Ishikawa (cell line): Measurements from ENCODE around the gene CD52.

Experiments
- CEBPB ChIP-seq: IDR thresholded peaks from 2 replicates; pipeline ENCODE4 v1.6.1; 2012
- CREB1 ChIP-seq: IDR thresholded peaks from 2 replicates; pipeline ENCODE4 v1.6.1; 2012; ENCODE audit warnings: low read depth
- EGR1 ChIP-seq: IDR thresholded peaks from 2 replicates; pipeline ENCODE4 v1.6.1; 2012
- EP300 ChIP-seq: IDR thresholded peaks from 2 replicates; pipeline ENCODE4 v1.6.1; 2012; ENCODE audit warnings: borderline replicate concordance
- FOXM1 ChIP-seq: IDR thresholded peaks from 2 replicates; pipeline ENCODE4 v1.6.1; 2012; ENCODE audit warnings: low read depth, borderline replicate concordance
- NFIC ChIP-seq: IDR thresholded peaks from 2 replicates; pipeline ENCODE4 v1.6.1; 2012
- RAD21 ChIP-seq: IDR thresholded peaks from 2 replicates; pipeline ENCODE4 v1.6.1; 2012; ENCODE audit warnings: low read depth
- TAF1 ChIP-seq: IDR thresholded peaks from 2 replicates; pipeline ENCODE4 v1.6.1; 2012; ENCODE audit warnings: low read depth, mild to moderate bottlenecking
- TCF12 ChIP-seq: IDR thresholded peaks from 2 replicates; pipeline ENCODE4 v1.6.1; 2012; ENCODE audit warnings: low read depth
- TEAD4 ChIP-seq: IDR thresholded peaks from 2 replicates; pipeline ENCODE4 v1.6.1; 2012
- YY1 ChIP-seq: IDR thresholded peaks from 2 replicates; pipeline ENCODE4 v1.6.1; 2012; ENCODE audit warnings: low read depth
- ZBTB7A ChIP-seq: IDR thresholded peaks from 2 replicates; pipeline ENCODE4 v1.6.1; 2012; ENCODE audit warnings: low read depth
- TF ChIP-seq, protein P1 (sequence below): IDR thresholded peaks from 2 replicates; pipeline ENCODE4 v1.6.1; 2012; ENCODE audit warnings: low read depth, mild to moderate bottlenecking
- TF ChIP-seq, protein P2 (sequence below): IDR thresholded peaks from 2 replicates; pipeline ENCODE4 v1.6.1; 2012
- TF ChIP-seq, protein P3 (sequence below): IDR thresholded peaks from 2 replicates; pipeline ENCODE4 v1.6.1; 2012

CD52 gene

DNA sequence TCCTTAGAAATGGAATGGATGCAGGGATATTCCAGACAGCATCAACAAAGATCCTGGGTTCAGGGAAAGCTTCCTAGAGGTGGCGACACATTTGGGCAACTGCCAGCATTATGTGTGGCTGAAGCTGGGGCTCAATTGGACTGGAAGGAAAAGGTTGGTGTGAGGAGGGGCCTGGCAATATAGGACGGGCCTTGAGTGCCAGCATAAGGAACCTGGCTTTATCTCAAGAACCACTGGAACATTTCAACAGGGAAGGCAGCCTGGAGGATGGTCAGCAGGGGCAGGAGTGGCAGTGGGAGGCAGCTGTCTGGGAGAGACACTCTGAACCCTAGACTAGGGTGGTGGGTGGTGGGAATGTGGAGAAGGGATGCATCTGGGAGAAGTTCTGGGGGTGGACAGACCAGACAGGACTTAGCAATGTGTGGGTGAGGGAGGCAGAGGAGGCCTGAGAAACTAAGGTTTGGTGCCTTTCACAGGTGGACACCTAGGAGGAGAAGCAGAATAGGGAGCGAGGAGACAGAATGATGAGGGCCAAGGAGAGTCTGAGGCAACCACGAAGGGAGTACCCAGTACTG, 34.4 kb upstream of the CD52 start:
- TF ChIP-seq, protein P1, sequence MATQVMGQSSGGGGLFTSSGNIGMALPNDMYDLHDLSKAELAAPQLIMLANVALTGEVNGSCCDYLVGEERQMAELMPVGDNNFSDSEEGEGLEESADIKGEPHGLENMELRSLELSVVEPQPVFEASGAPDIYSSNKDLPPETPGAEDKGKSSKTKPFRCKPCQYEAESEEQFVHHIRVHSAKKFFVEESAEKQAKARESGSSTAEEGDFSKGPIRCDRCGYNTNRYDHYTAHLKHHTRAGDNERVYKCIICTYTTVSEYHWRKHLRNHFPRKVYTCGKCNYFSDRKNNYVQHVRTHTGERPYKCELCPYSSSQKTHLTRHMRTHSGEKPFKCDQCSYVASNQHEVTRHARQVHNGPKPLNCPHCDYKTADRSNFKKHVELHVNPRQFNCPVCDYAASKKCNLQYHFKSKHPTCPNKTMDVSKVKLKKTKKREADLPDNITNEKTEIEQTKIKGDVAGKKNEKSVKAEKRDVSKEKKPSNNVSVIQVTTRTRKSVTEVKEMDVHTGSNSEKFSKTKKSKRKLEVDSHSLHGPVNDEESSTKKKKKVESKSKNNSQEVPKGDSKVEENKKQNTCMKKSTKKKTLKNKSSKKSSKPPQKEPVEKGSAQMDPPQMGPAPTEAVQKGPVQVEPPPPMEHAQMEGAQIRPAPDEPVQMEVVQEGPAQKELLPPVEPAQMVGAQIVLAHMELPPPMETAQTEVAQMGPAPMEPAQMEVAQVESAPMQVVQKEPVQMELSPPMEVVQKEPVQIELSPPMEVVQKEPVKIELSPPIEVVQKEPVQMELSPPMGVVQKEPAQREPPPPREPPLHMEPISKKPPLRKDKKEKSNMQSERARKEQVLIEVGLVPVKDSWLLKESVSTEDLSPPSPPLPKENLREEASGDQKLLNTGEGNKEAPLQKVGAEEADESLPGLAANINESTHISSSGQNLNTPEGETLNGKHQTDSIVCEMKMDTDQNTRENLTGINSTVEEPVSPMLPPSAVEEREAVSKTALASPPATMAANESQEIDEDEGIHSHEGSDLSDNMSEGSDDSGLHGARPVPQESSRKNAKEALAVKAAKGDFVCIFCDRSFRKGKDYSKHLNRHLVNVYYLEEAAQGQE = no peak
- no peak for TF ChIP-seq FOXM1
- TF ChIP-seq TEAD4 = no peak
- no peak for TF ChIP-seq YY1

DNA sequence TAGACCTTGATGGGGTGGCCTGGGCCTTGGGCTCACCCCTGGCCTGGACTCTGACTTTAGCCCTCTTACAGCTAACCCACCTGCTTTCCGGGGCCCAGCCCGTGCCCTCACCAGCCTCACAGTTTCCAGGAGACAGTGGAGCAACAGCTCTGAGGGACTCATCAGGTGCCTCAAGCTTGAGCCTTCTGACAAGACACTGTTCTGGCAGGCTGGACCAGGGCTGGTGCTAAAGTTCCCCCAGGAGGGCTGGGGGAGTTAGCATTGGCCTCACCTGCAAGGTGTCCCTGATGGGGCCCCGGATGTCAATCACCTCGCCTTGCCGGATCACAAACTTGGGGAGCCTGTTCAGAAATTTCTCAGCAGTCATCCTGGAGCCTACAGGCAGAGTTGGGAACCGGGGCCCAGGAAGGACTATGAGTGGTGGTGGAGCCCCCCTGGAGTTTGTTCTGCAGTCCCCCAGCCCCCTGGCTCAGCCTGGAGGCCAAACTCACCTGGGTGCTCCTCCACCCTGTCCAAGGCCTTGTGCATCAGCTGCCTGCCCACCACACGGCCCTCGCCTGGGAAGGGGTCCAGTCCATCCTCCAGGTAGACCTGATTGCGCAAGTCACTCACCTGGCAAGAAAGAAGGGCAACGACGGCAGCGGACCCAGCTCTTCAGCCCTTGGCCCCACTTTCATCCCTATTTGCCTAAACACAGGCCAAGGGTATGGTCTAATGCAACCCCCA, 33.7 kb upstream of the CD52 start:
- TF ChIP-seq FOXM1 = no peak
- TF ChIP-seq EP300 = no peak
- TF ChIP-seq CEBPB = peak; percentile 95
- no peak for TF ChIP-seq RAD21
- 0 out of 2 replicates have a peak, but pooled peaks have one; percentile 5 for TF ChIP-seq ZBTB7A

DNA sequence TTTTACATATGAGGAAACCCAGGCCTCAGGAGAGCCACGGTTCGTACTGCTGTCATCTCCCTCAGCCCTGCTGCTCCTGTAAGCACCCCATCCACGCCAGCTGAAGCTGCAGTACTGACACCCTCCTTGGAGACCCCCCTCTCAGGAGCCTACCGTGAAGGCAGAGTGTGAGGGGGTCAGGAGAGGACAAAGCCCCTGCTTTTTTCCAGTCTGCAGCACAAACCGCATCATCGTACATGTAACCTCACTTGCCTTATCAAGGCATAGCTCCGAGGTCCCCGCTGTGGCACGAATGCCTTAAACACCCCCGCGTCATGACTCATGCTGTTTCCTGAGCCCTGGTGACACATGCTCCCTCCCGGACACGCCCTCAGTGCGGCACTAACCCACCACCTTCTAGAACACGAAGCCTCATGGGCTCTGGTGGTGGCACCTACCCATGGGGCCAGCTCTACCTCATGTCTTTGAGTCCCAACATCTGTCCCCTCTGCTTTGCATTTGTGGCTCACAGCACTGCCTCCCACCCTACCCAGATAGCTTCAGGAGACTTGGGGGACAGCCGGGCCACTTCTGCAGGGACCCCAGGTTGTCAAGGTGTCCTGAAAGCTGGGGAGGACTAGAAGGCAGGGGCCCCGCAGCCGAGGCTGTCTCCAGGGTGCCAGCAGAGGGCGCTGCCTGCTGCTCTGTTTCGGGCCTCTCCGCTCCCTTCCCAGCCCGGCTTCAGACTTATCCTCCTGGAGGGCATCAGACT, 33.0 kb upstream of the CD52 start:
- no peak; the same call in 1 of the 2 replicates for TF ChIP-seq ZBTB7A
- TF ChIP-seq, protein P2, sequence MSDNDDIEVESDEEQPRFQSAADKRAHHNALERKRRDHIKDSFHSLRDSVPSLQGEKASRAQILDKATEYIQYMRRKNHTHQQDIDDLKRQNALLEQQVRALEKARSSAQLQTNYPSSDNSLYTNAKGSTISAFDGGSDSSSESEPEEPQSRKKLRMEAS = peak; percentile 98
- peak; percentile 84 for TF ChIP-seq RAD21
- peak; percentile 83 for TF ChIP-seq EGR1

DNA sequence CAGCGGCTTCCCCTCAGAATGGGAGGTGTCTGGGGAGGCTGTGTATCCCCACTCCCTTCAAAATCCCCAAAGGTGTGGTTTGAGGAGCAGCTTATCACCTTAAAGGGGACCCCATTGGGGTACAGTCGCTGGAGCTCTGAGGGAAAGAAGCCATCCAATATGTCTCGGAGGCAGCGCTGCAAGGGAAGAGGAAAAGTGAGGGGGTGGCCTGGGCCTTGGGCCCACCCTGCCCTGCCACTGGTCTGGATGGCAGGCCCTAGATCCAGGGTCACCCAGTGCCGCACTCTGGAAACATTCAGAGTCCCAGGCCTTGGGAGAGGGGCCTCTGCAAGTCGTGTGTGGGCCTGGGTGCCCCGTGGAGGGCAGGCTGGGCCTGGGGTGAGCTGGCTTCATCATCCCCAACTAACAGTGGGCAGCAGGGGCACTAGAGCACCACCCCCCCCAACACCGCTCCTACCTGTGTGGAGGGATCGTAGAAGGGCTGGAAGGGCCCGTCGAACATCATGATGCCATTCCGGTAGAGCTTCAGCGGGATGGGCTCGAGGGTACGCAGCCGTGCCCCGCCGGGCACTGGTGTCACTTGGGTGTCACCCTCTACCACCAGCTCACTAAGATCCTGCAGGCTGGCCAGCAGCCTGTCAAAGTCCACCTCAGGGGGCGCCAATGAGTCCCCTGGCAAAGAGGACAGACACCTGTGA, 32.2 kb upstream of the CD52 start:
- TF ChIP-seq RAD21 (peak; percentile 46; the same call in 1 of the 2 replicates), YY1 (no peak)

DNA sequence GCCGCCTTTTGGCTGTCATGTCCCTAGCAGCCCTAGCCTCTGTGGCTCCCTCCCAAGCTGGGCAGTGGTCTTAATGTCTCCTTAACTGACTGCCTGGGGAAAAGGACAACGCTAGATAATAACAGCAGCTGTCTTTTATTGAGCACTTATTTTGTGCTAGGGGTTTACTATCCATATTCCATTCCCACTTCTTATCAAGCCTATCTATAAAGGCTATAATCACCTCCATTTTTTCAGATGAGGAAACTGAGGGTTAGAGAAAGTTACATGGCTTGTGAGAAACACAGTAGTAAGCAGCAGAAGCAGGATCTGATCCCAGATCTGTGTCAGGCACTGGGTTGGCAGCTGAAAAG, 31.7 kb upstream of the CD52 start:
- TF ChIP-seq TAF1 = no peak
- TF ChIP-seq EP300 = no peak
- no peak for TF ChIP-seq TCF12
- no peak for TF ChIP-seq YY1
- TF ChIP-seq EGR1 = no peak
- TF ChIP-seq NFIC = no peak
- TF ChIP-seq, protein P2 = no peak
- no peak for TF ChIP-seq TEAD4
- no peak for TF ChIP-seq CREB1
- no peak for TF ChIP-seq CEBPB
- TF ChIP-seq RAD21 = no peak
- TF ChIP-seq, protein P3, sequence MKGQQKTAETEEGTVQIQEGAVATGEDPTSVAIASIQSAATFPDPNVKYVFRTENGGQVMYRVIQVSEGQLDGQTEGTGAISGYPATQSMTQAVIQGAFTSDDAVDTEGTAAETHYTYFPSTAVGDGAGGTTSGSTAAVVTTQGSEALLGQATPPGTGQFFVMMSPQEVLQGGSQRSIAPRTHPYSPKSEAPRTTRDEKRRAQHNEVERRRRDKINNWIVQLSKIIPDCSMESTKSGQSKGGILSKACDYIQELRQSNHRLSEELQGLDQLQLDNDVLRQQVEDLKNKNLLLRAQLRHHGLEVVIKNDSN = no peak
- TF ChIP-seq ZBTB7A = no peak
- TF ChIP-seq, protein P1 = no peak
- TF ChIP-seq FOXM1 = no peak

DNA sequence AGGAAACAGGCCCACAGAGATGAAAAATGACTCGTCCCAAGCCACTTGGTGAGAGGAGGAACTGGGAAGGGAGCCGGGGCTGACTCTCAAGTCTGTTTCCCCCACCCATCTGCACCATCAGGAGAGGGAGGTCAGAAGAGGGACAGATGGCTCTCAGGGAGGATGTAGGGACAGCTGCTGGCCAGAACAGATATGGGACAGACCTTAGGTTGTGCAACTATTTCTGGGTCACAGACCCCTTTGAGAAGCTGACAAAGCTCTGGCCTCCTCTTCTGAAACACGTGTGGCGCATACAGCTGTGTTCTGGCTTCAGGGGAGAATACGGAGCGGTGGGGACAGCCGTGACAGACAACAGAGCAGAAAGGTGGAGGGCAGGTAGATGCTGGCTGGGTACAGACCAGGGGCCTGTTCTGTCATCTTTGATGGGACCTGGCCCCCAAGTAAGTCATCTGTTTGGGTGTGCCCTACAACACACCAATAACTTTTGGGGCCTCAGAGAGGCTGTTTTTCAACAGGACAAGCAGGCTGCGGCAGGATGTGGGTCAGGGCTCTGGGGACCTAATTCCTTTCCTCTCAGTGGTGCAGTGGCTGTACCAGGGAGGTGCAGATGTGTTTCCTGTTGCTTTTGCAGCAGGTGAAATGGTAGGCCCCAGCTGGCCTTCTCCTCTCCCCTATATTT, 30.6 kb upstream of the CD52 start:
- no peak for TF ChIP-seq TCF12
